Neuronal stem cell (in vitro differentiated cells): ENCODE results near the gene ENO4.

ENCODE experiments used
- DNase-seq: peaks from one replicate; pipeline ENCODE4 v3.0.0-alpha.2; 2013; ENCODE audit warnings: low spot score
- H2AFZ ChIP-seq: one replicate; pipeline ENCODE4 v1.6.1; 2013; ENCODE audit warnings: mild to moderate bottlenecking, low read length, inconsistent platforms
- H2AK5ac ChIP-seq: 2 replicates; pipeline ENCODE4 v1.6.1; 2013; ENCODE audit warnings: low read depth, mild to moderate bottlenecking, inconsistent platforms, low read length, moderate library complexity, mixed read lengths
- H2BK120ac ChIP-seq: 2 replicates; pipeline ENCODE4 v1.6.1; 2013; ENCODE audit warnings: low read depth, mild to moderate bottlenecking, inconsistent platforms, low read length, moderate library complexity, mixed read lengths
- H2BK12ac ChIP-seq: one replicate; pipeline ENCODE4 v1.6.1; 2013; ENCODE audit warnings: low read length, inconsistent platforms
- H2BK15ac ChIP-seq: 2 replicates; pipeline ENCODE4 v1.6.1; 2013; ENCODE audit warnings: mild to moderate bottlenecking, low read length, inconsistent platforms, mixed read lengths
- H2BK5ac ChIP-seq: one replicate; pipeline ENCODE4 v1.6.1; 2013; ENCODE audit warnings: inconsistent platforms, mild to moderate bottlenecking, low read length, moderate library complexity
- H3K14ac ChIP-seq: one replicate; pipeline ENCODE4 v1.6.1; 2013; ENCODE audit warnings: low read length, inconsistent platforms
- H3K18ac ChIP-seq: 2 replicates; pipeline ENCODE4 v1.6.1; 2013; ENCODE audit warnings: low read length, inconsistent platforms
- H3K23ac ChIP-seq: 2 replicates; pipeline ENCODE4 v1.6.1; 2013; ENCODE audit warnings: low read depth, mild to moderate bottlenecking, mixed read lengths, low read length, inconsistent platforms; ENCODE audit not compliant: poor library complexity
- H3K27ac ChIP-seq: replicated peaks from 3 replicates; pipeline ENCODE4 v1.5.1; 2013; ENCODE audit warnings: low read length, inconsistent platforms
- H3K27me3 ChIP-seq, 3 experiments: 2 replicates each; pipeline ENCODE4 v1.6.1; 2013; ENCODE audit warnings: low read length in 3 of 3, mild to moderate bottlenecking in 2 of 3, inconsistent platforms in 1 of 3, low read depth in 1 of 3, mixed read lengths in 1 of 3, moderate library complexity in 1 of 3; ENCODE audit not compliant: control insufficient read depth in 3 of 3, insufficient read depth in 3 of 3
- H3K36me3 ChIP-seq, 2 donors: replicated peaks in 1 of 2; 2 replicates each; pipeline ENCODE4 v1.6.1; 2013; ENCODE audit warnings: low read length in 2 of 2; ENCODE audit not compliant: control insufficient read depth in 2 of 2, insufficient read depth in 2 of 2
- H3K4ac ChIP-seq: 2 replicates; pipeline ENCODE4 v1.6.1; 2013; ENCODE audit warnings: inconsistent platforms, mild to moderate bottlenecking, low read length, moderate library complexity
- H3K4me1 ChIP-seq, 2 donors: 1 replicate in 1 of 2; 2 replicates in 1 of 2; pipeline ENCODE4 v1.6.1; 2013; ENCODE audit warnings: low read length in 2 of 2, low read depth in 1 of 2; ENCODE audit not compliant: control insufficient read depth in 2 of 2, insufficient read depth in 1 of 2
- H3K4me2 ChIP-seq: one replicate; pipeline ENCODE4 v1.6.1; 2013; ENCODE audit warnings: mild to moderate bottlenecking, low read length, inconsistent platforms; ENCODE audit not compliant: insufficient read depth, poor library complexity, severe bottlenecking
- H3K4me3 ChIP-seq, 2 donors: 2 replicates each; pipeline ENCODE4 v1.5.1; 2013; ENCODE audit warnings: low read length in 2 of 2, mild to moderate bottlenecking in 2 of 2, inconsistent platforms in 1 of 2, moderate library complexity in 1 of 2
- H3K79me1 ChIP-seq: one replicate; pipeline ENCODE4 v1.6.1; 2013; ENCODE audit warnings: low read depth, mild to moderate bottlenecking, inconsistent platforms, low read length, moderate library complexity
- H3K9ac ChIP-seq: one replicate; pipeline ENCODE4 v1.6.1; 2013; ENCODE audit warnings: mild to moderate bottlenecking, low read depth, low read length, inconsistent platforms; ENCODE audit not compliant: poor library complexity
- H3K9me3 ChIP-seq, 2 donors: replicated peaks in 1 of 2; 2 replicates each; pipeline versions ENCODE3 to v1.6.1; 2013; ENCODE audit warnings: low read length in 2 of 2, mild to moderate bottlenecking in 2 of 2, inconsistent platforms in 1 of 2, low read depth in 1 of 2, mixed read lengths in 1 of 2, moderate library complexity in 1 of 2; ENCODE audit not compliant: control insufficient read depth in 2 of 2, insufficient read depth in 1 of 2
- H4K8ac ChIP-seq: one replicate; pipeline ENCODE4 v1.6.1; 2013; ENCODE audit warnings: low read depth, mild to moderate bottlenecking, inconsistent platforms, low read length, moderate library complexity
- H4K91ac ChIP-seq: one replicate; pipeline ENCODE4 v1.6.1; 2013; ENCODE audit warnings: low read length, low read depth, mild to moderate bottlenecking, inconsistent platforms; ENCODE audit not compliant: poor library complexity
- WGBS, 2 donors: extraction: QIAGEN DNeasy Blood & Tissue Kit; methylation state at CpG; one replicate each; pipeline ENCODE4 v1.1.7; 2013; ENCODE audit warnings: missing lambda C conversion rate in 2 of 2, mixed read lengths in 1 of 2; ENCODE audit not compliant: insufficient read length in 2 of 2, insufficient replicate concordance in 1 of 2; ENCODE audit errors: extremely low coverage in 2 of 2; 5-methylcytosine and 5-hydroxymethylcytosine counted together

The ENO4 gene

DNA sequence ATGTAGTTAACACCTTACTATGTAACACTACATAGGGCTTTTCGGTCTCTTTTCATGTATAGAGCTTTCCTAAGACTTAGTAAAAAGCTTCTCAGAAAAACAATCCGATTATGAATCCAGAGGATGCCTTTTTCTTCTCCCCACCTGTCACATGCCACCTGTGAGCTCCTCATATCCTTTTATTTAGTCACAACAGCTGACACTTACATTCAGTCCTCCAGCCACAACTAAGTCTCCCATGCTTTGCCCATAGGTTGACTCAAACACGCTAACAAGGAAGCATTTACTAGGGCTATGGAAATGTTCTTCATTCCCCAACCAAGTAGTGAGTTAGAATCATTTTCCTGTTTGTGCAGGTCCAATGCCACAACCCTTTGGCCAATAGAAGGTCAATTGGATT is 7.9 kb downstream of the ENO4 start:
- H3K4me3 ChIP-seq: no peak overlapping the region
- no CpG with 5 or more reads among the region's 3 CpGs for WGBS, 2 donors
- H3K9ac ChIP-seq: no peak overlapping the region
- no peak for DNase-seq
- no peaks in the 10 kb centered on the region for H3K36me3 ChIP-seq
- no peaks in the 10 kb centered on the region for H3K4me1 ChIP-seq
- no peaks in the 10 kb centered on the region for H3K79me1 ChIP-seq
- H2BK5ac ChIP-seq: no peak overlapping the region
- H3K18ac ChIP-seq: no peak overlapping the region
- H2BK12ac ChIP-seq: no peak overlapping the region
- H2BK120ac ChIP-seq: no peak overlapping the region
- H3K27me3 ChIP-seq: peaks cover 0 to 15% (median 0%) of the 10 kb centered on the region in 3 experiments
- no peak overlapping the region for H2BK15ac ChIP-seq
- H3K4me2 ChIP-seq: no peak overlapping the region
- peaks cover 0 to 2% of the 10 kb centered on the region in 2 donors for H3K9me3 ChIP-seq
- H3K4ac ChIP-seq: no peak overlapping the region
- H2AFZ ChIP-seq: no peak overlapping the region
- H3K27ac ChIP-seq: no peak overlapping the region
- no peak overlapping the region for H3K23ac ChIP-seq
- H4K91ac ChIP-seq: no peak overlapping the region
- no peak overlapping the region for H3K14ac ChIP-seq
- H4K8ac ChIP-seq: no peak overlapping the region
- no peak overlapping the region for H2AK5ac ChIP-seq

- Histone ChIP-seq H3K23ac (no peak overlapping the region), H3K4ac (no peak overlapping the region), H3K36me3 (no peaks in the 10 kb centered on the region), H3K18ac (no peak overlapping the region), H3K9me3 (no peaks in the 10 kb centered on the region), H3K4me1 (no peaks in the 10 kb centered on the region), H2AK5ac (no peak overlapping the region), H4K8ac (no peak overlapping the region), H3K9ac (no peak overlapping the region), H3K4me3 (no peak overlapping the region), H2BK15ac (no peak overlapping the region), H3K4me2 (no peak overlapping the region), H3K79me1 (no peaks in the 10 kb centered on the region), H2AFZ (no peak overlapping the region), H2BK120ac (no peak overlapping the region), H3K14ac (no peak overlapping the region), H4K91ac (no peak overlapping the region), H2BK12ac (no peak overlapping the region), H3K27ac (no peak overlapping the region), H2BK5ac (no peak overlapping the region), H3K27me3 (peaks cover 0 to 19% (median 0%) of the 10 kb centered on the region in 3 experiments)
- no CpG with 5 or more reads among the region's 2 CpGs for whole genome bisulfite sequencing, 2 donors
- DNase-seq: no peak
Observed at GRCh38 chr10:116861796-116862195, 12.5 kb downstream of the ENO4 start.

GRCh38 chr10:116864436-116864835 is 15.1 kb downstream of the ENO4 start:
- H3K23ac ChIP-seq: no peak overlapping the region
- H3K4ac ChIP-seq: no peak overlapping the region
- no peaks in the 10 kb centered on the region for H3K4me1 ChIP-seq
- no peak for DNase-seq
- H3K4me2 ChIP-seq: no peak overlapping the region
- H2BK120ac ChIP-seq: no peak overlapping the region
- no peak overlapping the region for H2BK5ac ChIP-seq
- no peaks in the 10 kb centered on the region for H3K79me1 ChIP-seq
- H3K36me3 ChIP-seq: no peaks in the 10 kb centered on the region
- H3K9ac ChIP-seq: no peak overlapping the region
- WGBS, 2 donors: no CpG with 5 or more reads among the region's 4 CpGs
- H2BK12ac ChIP-seq: no peak overlapping the region
- no peaks in the 10 kb centered on the region for H3K9me3 ChIP-seq
- peaks cover 0 to 41% (median 0%) of the 10 kb centered on the region in 3 experiments for H3K27me3 ChIP-seq
- no peak overlapping the region for H3K27ac ChIP-seq
- no peak overlapping the region for H3K4me3 ChIP-seq
- H2AFZ ChIP-seq: no peak overlapping the region
- no peak overlapping the region for H3K14ac ChIP-seq
- no peak overlapping the region for H4K91ac ChIP-seq
- H3K18ac ChIP-seq: no peak overlapping the region
- H2BK15ac ChIP-seq: no peak overlapping the region
- no peak overlapping the region for H2AK5ac ChIP-seq
- H4K8ac ChIP-seq: no peak overlapping the region

DNA sequence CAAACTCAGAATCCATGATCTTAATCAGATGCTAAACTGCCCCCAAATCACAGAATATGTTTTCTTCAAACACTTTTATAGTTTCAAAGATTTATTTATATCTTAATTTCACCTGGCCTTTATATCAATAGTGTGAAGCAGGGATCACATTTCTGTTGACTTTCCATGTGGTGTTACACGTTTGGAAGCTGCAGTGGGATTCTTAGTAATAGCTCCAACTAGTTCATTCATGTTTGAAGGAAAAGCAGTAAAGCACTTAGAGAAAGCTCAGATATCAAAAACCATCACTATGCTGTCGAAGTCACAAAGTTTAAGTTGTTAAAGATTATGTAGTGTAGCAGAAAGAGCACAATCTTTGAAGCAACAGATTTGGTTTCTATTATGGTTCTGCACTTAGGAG is 16.8 kb downstream of the ENO4 start:
- DNase-seq: no peak
- WGBS, 2 donors: no CpG with 5 or more reads among the region's 2 CpGs
- H2BK5ac ChIP-seq: no peak overlapping the region
- H4K91ac ChIP-seq: no peak overlapping the region
- H2BK15ac ChIP-seq: no peak overlapping the region
- no peak overlapping the region for H2AK5ac ChIP-seq
- no peak overlapping the region for H3K14ac ChIP-seq
- H3K4me2 ChIP-seq: no peak overlapping the region
- H3K4ac ChIP-seq: no peak overlapping the region
- H3K27me3 ChIP-seq: peaks cover 0 to 46% (median 0%) of the 10 kb centered on the region in 3 experiments
- no peaks in the 10 kb centered on the region for H3K79me1 ChIP-seq
- H3K23ac ChIP-seq: no peak overlapping the region
- H3K4me1 ChIP-seq: no peaks in the 10 kb centered on the region
- H2BK120ac ChIP-seq: no peak overlapping the region
- no peak overlapping the region for H3K18ac ChIP-seq
- H3K4me3 ChIP-seq: no peak overlapping the region
- H2BK12ac ChIP-seq: no peak overlapping the region
- no peak overlapping the region for H3K9ac ChIP-seq
- H3K9me3 ChIP-seq: no peaks in the 10 kb centered on the region
- no peaks in the 10 kb centered on the region for H3K36me3 ChIP-seq
- no peak overlapping the region for H3K27ac ChIP-seq
- no peak overlapping the region for H4K8ac ChIP-seq
- no peak overlapping the region for H2AFZ ChIP-seq
